GM12872 (cell line): ENCODE results near the gene CD177.

ENCODE experiments used
- TF ChIP-seq, protein P1 (sequence below): IDR thresholded peaks from 3 replicates; pipeline ENCODE4 v1.5.1; 2011; ENCODE audit warnings: low read depth, mild to moderate bottlenecking, low read length, moderate library complexity; ENCODE audit not compliant: insufficient read depth

The CD177 gene

DNA sequence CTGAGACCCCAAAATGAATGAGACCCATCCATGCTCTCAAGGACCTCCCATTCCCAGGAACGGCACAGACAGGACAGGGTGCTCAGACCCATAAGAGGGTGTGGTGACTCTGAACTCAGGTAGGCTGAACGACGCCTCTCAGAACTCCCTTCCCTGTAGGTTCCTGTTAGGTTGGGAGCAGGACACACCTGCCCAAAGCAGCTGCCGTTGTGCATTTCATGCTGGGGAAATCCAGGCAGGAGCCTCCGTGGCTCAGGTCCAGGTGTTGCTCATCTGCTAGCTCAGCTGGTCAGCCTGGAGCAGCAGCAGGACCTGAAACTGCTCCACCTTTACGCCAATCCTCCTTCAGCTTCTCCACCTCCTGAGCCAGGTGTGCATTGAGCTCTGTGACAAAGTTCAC, 42.1 kb downstream of the CD177 start:
- TF ChIP-seq, protein P1, sequence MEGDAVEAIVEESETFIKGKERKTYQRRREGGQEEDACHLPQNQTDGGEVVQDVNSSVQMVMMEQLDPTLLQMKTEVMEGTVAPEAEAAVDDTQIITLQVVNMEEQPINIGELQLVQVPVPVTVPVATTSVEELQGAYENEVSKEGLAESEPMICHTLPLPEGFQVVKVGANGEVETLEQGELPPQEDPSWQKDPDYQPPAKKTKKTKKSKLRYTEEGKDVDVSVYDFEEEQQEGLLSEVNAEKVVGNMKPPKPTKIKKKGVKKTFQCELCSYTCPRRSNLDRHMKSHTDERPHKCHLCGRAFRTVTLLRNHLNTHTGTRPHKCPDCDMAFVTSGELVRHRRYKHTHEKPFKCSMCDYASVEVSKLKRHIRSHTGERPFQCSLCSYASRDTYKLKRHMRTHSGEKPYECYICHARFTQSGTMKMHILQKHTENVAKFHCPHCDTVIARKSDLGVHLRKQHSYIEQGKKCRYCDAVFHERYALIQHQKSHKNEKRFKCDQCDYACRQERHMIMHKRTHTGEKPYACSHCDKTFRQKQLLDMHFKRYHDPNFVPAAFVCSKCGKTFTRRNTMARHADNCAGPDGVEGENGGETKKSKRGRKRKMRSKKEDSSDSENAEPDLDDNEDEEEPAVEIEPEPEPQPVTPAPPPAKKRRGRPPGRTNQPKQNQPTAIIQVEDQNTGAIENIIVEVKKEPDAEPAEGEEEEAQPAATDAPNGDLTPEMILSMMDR, result no peak

DNA sequence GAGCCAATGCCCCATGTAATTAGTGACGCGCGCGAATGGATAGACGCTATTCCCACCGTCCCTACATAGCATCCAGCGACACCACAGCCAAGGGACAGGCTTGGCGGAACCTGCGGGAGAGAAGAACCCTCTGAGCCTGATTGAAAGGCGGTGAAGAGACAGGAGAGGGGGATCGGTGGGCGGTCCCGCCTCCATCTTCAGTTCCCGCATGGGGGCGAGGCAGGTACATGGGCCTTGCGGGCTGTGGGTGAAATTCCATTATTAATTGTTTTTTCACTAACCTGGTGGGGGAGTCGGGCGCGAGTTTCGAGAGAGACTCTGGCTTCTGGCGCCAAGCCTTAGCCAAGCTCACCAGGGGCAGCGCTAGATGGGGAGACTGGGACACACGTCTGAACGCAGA, 52.8 kb downstream of the CD177 start:
- TF ChIP-seq, protein P1, result no peak

DNA sequence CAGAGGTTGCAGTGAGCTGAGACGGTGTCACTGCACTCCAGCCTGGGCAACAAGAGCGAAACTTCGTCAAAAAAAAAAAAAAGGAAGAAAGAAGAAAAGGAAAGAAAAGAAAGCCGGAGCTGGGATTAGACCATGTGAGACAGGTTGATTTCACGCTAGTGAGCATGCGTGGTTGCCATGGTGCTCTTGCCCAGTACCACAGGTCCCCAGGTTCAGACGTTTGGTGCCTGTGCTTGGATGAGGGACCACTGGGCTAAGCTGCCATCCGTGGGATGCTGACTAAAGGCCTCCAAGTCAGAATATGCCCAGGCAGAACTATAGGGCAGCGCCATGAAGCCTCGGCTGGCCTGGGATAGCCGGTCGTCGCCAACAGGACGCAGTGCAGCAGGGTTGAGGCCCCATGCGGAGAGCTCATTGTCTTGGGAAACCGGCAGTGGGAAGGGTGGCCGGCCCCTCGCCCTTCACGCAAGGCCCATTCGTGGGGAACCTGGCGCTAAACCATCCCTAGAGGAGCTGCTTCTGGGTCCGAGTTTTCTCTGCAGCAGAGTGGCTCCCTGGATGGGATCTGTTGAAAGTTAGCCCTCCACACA, 54.0 kb downstream of the CD177 start:
- TF ChIP-seq, protein P1, result no peak

DNA sequence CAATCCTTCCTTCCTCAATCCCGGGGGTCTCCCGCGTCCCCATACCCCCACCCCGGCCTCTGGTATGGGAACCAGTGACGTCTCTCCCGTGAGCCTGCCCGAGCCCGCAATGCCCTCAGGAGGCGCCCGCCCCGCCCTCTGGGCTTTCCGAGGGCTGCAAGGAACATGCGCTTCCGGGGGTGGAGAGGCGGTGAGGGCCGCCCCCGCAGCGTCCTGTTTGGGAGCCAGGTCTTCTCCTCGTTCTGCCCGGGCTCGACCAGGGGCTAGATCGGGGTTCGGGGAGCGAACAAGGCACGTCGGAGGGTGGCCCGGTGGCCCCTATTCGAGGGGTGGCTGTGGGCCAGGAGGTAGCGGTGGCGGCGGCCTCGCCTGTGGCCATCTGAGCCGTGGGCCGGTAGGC, 54.6 kb downstream of the CD177 start:
- TF ChIP-seq, protein P1, result no peak

DNA sequence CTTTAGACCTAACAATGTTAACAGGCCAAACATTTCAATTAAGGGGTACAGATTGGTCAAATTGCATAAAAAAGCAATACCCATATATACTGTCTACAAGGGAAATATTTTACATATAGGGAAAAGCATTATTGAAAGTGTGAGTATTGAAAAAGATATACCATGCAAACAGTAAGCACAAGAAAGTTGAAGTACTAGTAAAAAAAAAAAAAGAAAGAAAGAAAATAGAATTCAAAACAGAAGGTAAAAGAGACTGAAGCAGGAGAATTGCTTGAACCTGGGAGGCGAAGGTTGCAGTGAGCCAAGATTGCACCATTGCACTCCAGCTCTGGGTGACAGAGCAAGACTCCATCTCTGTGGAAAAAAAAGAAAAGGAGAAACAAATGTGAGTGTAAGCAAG, 55.9 kb downstream of the CD177 start:
- TF ChIP-seq, protein P1, result no peak

DNA sequence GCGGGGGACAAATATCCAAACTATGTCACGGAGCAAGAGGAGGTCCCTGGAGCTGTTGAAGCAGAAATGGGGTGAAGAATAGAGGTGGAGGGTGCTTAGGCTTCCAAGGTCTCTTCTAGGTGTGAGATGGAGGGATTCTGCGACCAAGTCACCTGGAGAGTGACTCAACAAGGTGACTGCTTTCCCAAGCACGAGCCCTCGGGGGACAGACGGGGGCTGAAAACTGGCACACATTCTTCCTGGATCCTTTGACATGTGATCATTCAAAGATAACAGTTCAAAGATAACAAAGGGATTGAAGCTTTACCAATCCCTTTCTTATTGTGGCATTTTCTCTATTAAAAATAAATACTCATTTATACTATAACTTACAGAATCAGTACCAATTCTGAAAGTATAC, 59.0 kb downstream of the CD177 start:
- TF ChIP-seq, protein P1, result no peak
